Spleen (tissue), 11 donors: ENCODE data around the gene VWC2. TPM values are rescaled to one million over a fixed set of nuclear protein-coding genes. Genes with fewer than 3 reads are reported as not detected.

Experiments
- DNase-seq: peaks from one replicate; pipeline ENCODE4 v3.0.0-alpha.2; 2020
- H3K27ac ChIP-seq, 8 donors: fragments of 200-600 bp; sonication (generic) in 7 of 8; 1 replicate in 4 of 8; 2 replicates in 4 of 8; pipeline versions ENCODE4 v1.5.0 to v1.8.0; 2016 to 2021; ENCODE audit warnings: inconsistent platforms in 4 of 8, mild to moderate bottlenecking in 4 of 8, moderate library complexity in 1 of 8
- H3K27me3 ChIP-seq, 7 donors: fragments of 200-600 bp; sonication (generic) in 6 of 7; replicated peaks in 1 of 7; 1 replicate in 4 of 7; 2 replicates in 3 of 7; pipeline versions ENCODE4 v1.5.0 to v1.8.0; 2016 to 2021; ENCODE audit warnings: inconsistent platforms in 3 of 7, mild to moderate bottlenecking in 1 of 7
- H3K36me3 ChIP-seq, 6 donors: fragments of 200-600 bp; sonication (generic) in 5 of 6; 1 replicate in 4 of 6; 2 replicates in 2 of 6; pipeline versions ENCODE4 v1.5.0 to v1.8.0; 2016 to 2021; ENCODE audit warnings: inconsistent platforms in 2 of 6
- H3K4me1 ChIP-seq, 6 donors: fragments of 200-600 bp; sonication (generic) in 5 of 6; 1 replicate in 3 of 6; 2 replicates in 3 of 6; pipeline versions ENCODE4 v1.5.0 to v1.8.0; 2016 to 2021; ENCODE audit warnings: inconsistent platforms in 3 of 6
- H3K4me3 ChIP-seq, 8 donors: fragments of 200-600 bp; sonication (generic) in 7 of 8; 1 replicate in 4 of 8; 2 replicates in 4 of 8; pipeline versions ENCODE4 v1.5.0 to v1.8.0; 2016 to 2021; ENCODE audit warnings: inconsistent platforms in 4 of 8, mild to moderate bottlenecking in 4 of 8, moderate library complexity in 2 of 8
- H3K9me3 ChIP-seq, 8 donors: fragments of 200-600 bp; sonication (generic) in 7 of 8; 1 replicate in 4 of 8; 2 replicates in 4 of 8; pipeline versions ENCODE4 v1.5.0 to v1.8.0; 2016 to 2021; ENCODE audit warnings: inconsistent platforms in 4 of 8
- POLR2A ChIP-seq, 3 donors: fragments of 450-650 bp; IDR thresholded peaks; one replicate each; pipeline ENCODE4 v1.5.1; 2017; ENCODE audit warnings: antibody characterized with exemption in 3 of 3, mild to moderate bottlenecking in 1 of 3
- POLR2AphosphoS5 ChIP-seq, 3 donors: sonication (generic); formaldehyde crosslinking; IDR thresholded peaks; one replicate each; pipeline ENCODE4 v1.5.1; 2017; ENCODE audit warnings: antibody characterized with exemption in 3 of 3
- WGBS, 5 donors: extraction: QIAGEN DNeasy Blood & Tissue Kit in 3 of 5; methylation state at CpG; one replicate each; pipeline versions ENCODE4 v1.1.5 to v1.1.7; 2013 to 2018; 5-methylcytosine and 5-hydroxymethylcytosine counted together
- intact Hi-C: fragments of 100-400 bp; cut with DNase I; formaldehyde crosslinking; loops from one replicate; pipeline ENCODE4 v1.15.0; 2023; ENCODE audit warnings: low total_unique reads
- polyA plus RNA-seq, 3 donors: library from polyadenylated mRNA; stranded (reverse); fragments of 200-250 nt; gene quantifications; one replicate each; pipeline ENCODE4 v1.2.1, GENCODE V29; 2013
- total RNA-seq, 7 donors: library from RNA; depleted of rRNA in 3 of 7; stranded (reverse); fragments of >200 nt in 3 of 7; fragmentation: NEBNext Ultra II Directional in 4 of 7; extraction: Animal tissue kit (Norgen Biotek cat#: 25700) in 4 of 7; gene quantifications; one replicate each; pipeline versions ENCODE4 v1.1.0 to v1.2.1, GENCODE V29; 2016 to 2021
- TF ChIP-seq, protein P1 (sequence below), 11 experiments: fragments of 200-600 bp in 7 of 11; fragments of 450-650 bp in 4 of 11; sonication (generic) in 4 of 11; IDR thresholded peaks in 8 of 11; conservative IDR thresholded peaks in 3 of 11; 1 replicate in 7 of 11; 2 replicates in 4 of 11; pipeline versions ENCODE4 v1.4.0 to v1.8.0; 2016 to 2021; ENCODE audit warnings: antibody characterized with exemption in 11 of 11, inconsistent platforms in 4 of 11, mild to moderate bottlenecking in 1 of 11
- donor health status: healthy with polysubstance abuse.
- donor health status: DM: no; HTN: no; CAD: no; lungs with moderate emphysema.
- donor health status: DM: no; HTN: no; CAD: no.
- donor health status: Bipolar disorder and iron deficiency.
- donor health status: healthy.
- donor health status: DM: no; HTN: no; CAD: no.
- donor health status: DM: yes; HTN: yes; CAD: no.

VWC2 gene
- total and polyA plus RNA-seq, 10 donors = under 0.01 to 0.11 (median 0.07) TPM; not detected in 7

DNA sequence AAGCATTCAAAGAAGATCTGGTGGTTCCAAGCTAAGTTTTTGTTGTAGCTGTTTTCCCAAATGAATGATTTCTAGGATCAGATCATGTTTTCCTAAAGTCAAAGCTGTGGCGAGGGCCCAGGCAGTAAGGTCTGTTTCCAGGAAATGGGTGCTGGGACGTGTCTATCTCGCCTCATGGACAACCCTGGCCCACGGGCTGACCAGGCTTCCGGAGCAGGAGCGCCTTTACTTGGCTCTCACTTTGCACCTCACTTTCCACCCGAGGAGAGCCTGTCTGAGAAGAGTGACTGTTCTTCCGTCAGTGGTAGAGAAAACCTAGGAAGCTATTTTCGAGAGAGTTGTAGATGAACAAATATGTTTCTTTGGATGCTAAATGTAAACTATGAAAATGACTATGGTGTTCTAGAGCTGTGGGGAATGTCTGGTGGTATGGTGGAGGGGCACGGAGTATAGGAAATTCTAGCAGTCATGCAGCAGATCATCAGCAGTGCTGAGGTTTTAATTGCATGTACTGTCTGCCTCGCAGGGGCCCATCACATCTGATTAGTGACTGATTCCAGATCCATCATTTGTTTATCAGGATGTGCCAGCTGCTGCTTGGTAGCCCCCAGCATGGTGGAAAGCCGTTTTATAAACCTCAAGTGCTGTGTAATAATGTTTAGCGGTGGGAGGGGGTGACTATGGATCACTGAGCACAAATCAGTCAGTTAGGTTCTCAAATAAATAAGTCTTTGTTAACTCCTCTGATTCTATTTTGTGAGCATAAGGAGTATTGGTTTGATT is 66.6 kb downstream of the VWC2 start:
- H3K36me3 ChIP-seq = no peaks in the 10 kb centered on the region
- DNase-seq = no peak
- no peak overlapping the region for H3K4me3 ChIP-seq
- no peak overlapping the region for H3K27ac ChIP-seq
- WGBS, 5 donors = 66 to 82% (median 79%) methylated on average over 13 of the region's 13 CpGs
- TF ChIP-seq POLR2AphosphoS5 (IDR thresholded peaks at IDR 0.05) (no peak), POLR2A (IDR thresholded peaks at IDR 0.05) (no peak)
- TF ChIP-seq, protein P1, sequence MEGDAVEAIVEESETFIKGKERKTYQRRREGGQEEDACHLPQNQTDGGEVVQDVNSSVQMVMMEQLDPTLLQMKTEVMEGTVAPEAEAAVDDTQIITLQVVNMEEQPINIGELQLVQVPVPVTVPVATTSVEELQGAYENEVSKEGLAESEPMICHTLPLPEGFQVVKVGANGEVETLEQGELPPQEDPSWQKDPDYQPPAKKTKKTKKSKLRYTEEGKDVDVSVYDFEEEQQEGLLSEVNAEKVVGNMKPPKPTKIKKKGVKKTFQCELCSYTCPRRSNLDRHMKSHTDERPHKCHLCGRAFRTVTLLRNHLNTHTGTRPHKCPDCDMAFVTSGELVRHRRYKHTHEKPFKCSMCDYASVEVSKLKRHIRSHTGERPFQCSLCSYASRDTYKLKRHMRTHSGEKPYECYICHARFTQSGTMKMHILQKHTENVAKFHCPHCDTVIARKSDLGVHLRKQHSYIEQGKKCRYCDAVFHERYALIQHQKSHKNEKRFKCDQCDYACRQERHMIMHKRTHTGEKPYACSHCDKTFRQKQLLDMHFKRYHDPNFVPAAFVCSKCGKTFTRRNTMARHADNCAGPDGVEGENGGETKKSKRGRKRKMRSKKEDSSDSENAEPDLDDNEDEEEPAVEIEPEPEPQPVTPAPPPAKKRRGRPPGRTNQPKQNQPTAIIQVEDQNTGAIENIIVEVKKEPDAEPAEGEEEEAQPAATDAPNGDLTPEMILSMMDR (IDR thresholded peaks at IDR 0.05 in 8 of 11, conservative IDR thresholded peaks at IDR 0.05 in 3 of 11) = no peak
- no peaks in the 10 kb centered on the region for H3K9me3 ChIP-seq
- intact Hi-C loops = no loop called here
- no peaks in the 10 kb centered on the region for H3K27me3 ChIP-seq
- H3K4me1 ChIP-seq = no peaks in the 10 kb centered on the region

DNA sequence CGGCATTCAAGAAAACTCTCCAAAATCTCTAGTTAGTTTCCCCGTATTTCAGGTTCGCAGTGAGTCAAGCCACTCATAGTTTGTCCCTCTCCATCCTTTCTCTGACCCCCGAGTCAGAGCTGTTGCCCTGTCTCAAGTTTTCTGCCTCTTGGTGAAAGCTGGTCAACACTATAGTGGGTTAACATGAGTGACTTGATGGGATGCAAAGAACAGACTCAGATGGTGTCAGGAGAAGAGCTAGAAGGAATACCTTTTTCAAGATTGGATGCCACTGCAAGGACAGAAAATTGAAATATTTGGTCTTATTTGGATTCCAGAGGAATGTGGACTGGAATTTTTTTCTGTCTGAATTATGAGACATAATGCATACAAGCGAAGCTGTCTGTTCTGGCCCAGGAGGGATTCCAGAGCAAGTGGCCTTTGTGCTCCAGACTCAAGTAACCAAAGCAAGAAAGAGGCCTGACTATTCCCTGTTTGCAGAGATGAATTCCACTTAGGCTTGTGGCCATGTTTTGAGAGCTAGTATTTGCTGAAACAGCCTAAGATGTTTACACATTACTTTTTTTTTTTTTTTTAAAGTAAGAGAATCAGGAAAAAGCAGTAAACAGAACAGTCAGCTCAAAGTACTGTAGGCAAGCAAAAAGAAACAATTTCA is 67.4 kb downstream of the VWC2 start:
- Histone ChIP-seq H3K9me3 (no peaks in the 10 kb centered on the region), H3K27ac (no peak overlapping the region), H3K27me3 (no peaks in the 10 kb centered on the region), H3K36me3 (no peaks in the 10 kb centered on the region), H3K4me1 (no peaks in the 10 kb centered on the region), H3K4me3 (no peak overlapping the region)
- no peak for DNase-seq
- WGBS, 5 donors = 74 to 85% (median 82%) methylated on average over 5 of the region's 5 CpGs
- intact Hi-C loops = no loop called here
- TF ChIP-seq, protein P1 (IDR thresholded peaks at IDR 0.05 in 8 of 11, conservative IDR thresholded peaks at IDR 0.05 in 3 of 11) = no peak
- TF ChIP-seq POLR2AphosphoS5 (IDR thresholded peaks at IDR 0.05) = no peak
- no peak for TF ChIP-seq POLR2A (IDR thresholded peaks at IDR 0.05)

DNA sequence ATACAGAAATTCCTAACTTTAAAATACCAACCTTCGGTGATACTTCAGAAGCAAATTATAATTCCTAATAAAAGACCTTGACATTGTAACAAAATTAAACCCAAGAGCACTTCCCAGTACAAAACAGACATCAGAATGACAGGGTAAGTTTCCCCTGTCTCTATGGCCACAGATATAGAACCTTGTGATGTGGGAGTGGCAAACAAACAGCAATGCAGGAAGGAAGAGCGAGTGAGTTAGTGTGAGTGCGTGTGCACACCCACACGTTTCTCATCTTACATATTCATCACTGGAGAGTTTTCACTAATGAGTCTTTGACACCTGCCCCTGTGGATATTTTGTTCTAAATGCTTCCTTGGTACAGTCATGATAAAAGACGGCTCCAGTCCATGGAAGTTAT is 72.2 kb downstream of the VWC2 start:
- no peaks in the 10 kb centered on the region for H3K9me3 ChIP-seq
- no peak overlapping the region for H3K27ac ChIP-seq
- TF ChIP-seq, protein P1 (IDR thresholded peaks at IDR 0.05 in 8 of 11, conservative IDR thresholded peaks at IDR 0.05 in 3 of 11) = no peak
- TF ChIP-seq POLR2AphosphoS5 (IDR thresholded peaks at IDR 0.05) (no peak), POLR2A (IDR thresholded peaks at IDR 0.05) (no peak)
- no peaks in the 10 kb centered on the region for H3K36me3 ChIP-seq
- H3K4me3 ChIP-seq = no peak overlapping the region
- intact Hi-C loops = no loop called here
- H3K4me1 ChIP-seq = no peaks in the 10 kb centered on the region
- 48 to 57% (median 52%) methylated on average over 5 of the region's 5 CpGs for WGBS, 5 donors
- peaks cover 0 to 10% (median 0%) of the 10 kb centered on the region in 7 donors for H3K27me3 ChIP-seq
- DNase-seq = no peak

DNA sequence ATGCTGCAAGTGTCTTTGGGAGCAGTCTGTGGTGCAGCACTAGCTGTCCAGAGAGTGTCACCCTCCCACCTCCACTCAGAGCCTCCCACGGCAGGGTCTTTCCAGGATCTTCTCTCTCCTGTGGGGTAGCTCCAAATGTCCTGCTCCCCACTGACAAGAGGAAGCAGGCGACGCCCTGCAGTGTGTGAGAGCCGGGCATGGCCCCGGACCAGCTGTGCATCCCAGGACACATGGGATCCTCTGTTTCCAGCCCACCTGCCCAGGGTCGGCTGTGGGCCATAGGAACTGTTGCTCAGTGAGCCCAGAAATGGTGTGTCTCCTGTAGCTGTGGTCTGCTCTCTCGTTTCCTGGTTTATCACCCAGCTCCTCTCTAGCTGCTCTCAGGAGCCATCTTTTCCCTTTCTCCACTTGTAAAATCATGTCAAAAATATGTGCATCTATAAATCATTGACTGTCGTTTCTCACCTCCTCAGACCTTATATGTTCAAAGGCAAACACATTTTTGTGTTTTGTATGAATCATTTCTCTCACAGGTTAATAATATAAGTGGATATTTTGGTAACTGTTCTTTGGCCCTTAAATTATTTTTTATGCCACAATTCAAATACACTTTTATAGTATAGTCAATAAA is 74.9 kb downstream of the VWC2 start:
- no peaks in the 10 kb centered on the region for H3K9me3 ChIP-seq
- no peak for DNase-seq
- intact Hi-C loops = no loop called here
- no peak overlapping the region for H3K27ac ChIP-seq
- TF ChIP-seq POLR2A (IDR thresholded peaks at IDR 0.05) (no peak), POLR2AphosphoS5 (IDR thresholded peaks at IDR 0.05) (no peak)
- TF ChIP-seq, protein P1 (IDR thresholded peaks at IDR 0.05 in 8 of 11, conservative IDR thresholded peaks at IDR 0.05 in 3 of 11) = no peak
- 66 to 76% (median 74%) methylated on average over 8 of the region's 8 CpGs for WGBS, 5 donors
- H3K27me3 ChIP-seq = peaks cover 0 to 10% (median 0%) of the 10 kb centered on the region in 7 donors
- H3K4me1 ChIP-seq = no peaks in the 10 kb centered on the region
- H3K36me3 ChIP-seq = no peaks in the 10 kb centered on the region
- no peak overlapping the region for H3K4me3 ChIP-seq
